HG03159 (cell line): ENCODE results near the gene HSP90AA1.
A peak's percentile ranks its signal among the peaks of the same experiment; 100 is the strongest.
"Not testable (repeated sequence)": the region's sequence is repeated elsewhere in the genome, so short reads cannot be mapped to it uniquely, and the experiment has no call there.

Source experiments
- ATAC-seq: cut with Tn5 transposase; IDR thresholded peaks from one replicate; pipeline ENCODE4 v1.9.1; 2021; ENCODE audit warnings: mild to moderate bottlenecking, moderate library complexity; ENCODE audit not compliant: unreplicated experiment

HSP90AA1 gene

DNA sequence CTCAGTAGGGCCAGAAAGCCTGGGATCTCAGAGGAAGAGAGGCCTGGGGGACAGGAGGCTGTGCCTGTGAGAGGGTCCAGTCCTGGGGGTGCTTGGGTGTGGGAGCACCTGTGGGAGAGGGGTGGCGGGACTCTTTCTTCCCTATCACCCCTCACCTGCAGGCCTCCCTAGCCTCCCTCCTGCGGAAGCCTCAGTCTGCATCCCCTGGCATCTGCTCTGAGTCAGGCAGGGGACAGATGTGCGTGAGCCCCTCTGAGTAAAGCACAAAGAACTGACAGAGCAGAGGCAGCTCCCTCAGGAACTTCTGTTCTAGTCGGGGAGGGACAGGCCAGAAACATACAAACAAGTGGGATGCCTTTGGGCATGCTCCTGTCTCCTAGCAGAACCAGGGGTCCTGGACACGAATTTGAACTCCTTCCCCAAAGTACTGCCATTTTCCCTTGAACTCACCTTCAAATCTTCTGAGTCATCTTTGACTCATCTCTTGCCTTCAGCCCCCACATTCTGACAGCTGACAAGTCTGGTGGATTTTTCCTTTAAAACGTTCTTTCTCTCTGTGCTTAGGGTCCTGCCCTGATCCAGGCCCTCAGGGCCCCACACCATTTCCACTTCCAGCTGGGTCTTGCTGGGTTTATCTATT, 8.5 kb upstream of the HSP90AA1 start:
- no peak for ATAC-seq

DNA sequence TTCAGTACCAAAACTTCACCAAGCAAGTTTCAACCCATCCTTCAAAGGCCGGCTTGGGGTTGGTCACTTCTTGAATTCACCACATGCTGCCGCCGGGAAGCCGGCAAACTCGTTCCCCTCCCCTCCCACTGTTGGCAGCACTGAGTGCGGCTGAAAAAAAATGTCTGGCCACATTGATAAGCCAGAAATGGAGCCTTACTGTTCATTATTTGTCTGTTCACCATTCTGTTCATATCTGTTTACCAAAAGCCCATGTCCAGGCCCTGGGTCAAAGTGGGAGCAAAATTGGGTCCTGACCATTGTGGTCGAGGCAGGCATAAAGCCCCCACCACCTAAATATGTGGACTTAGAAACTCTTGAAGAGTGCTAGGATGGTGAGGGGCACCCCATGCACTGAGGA, 7.3 kb upstream of the HSP90AA1 start:
- ATAC-seq = no peak

DNA sequence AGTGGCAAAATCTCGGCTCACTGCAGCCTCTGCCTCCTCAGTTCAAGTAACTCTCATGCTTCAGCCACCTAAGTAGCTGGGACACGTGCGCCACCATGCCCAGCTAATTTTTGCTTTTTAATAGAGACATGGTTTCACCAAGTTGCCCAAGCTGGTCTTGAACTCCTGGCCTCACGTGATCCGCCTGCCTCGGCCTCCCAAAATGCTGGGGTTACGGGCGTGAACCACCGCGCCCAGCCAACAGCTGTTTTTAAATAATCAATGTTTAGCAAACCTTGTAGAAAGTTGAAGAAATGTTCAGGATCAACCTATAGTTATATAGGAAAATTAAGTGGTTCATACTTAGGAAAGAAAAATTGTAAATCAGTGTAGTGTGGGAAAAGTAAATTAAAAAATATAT, 6.0 kb upstream of the HSP90AA1 start:
- ATAC-seq = no peak

DNA sequence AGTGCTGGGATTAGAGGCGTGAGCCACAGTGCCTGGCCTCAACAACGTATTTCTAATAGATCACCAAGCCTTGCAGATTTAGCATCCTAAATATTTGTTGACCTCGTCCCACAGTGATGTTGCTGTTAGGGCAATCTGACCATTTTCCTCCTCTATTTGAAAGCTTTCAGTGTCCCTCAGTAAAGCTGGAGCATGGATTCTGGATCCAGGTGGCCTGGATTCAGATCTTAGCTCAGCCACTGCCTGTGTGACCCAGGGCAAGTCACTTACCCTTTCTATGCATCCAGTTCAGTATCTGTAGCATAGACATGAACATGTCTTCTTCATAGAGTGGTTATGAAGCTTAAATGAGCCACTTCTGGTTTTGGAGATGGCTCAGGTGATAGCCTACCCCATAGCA, 3.9 kb upstream of the HSP90AA1 start:
- no peak for ATAC-seq

DNA sequence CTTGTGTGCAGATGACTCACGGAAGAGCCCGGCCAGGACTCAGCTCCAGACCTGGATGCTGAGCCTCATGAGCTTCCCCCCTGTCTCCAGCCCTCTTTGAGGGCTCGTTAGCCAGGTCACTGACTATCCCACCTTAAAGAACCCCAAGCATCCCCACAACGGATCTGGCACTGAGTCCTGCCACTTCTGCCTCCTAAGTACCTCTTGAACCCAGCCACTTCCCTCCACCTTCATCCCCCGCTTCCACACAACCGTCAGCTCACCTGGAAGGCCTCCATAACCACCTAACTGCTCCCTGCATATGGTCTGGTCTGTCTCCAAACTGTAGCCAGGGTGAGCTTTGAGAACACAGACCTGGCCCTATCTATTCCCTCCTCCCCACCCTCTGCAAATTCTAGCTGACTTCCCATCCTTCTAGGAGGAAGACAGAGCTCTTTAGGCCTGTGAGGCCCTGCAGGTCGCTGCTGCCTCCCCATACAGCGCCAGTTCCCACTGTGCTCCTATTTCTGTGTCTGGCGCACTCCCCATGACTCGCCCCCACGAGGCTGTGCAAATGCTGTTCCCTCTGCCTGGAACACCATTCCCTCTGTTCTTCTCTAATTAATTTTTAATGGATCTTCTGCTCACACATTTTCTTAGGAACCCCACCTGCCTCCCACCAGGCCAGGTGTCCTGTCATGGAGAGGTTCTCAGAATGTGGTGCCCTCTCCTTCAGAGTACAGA, 2.9 kb upstream of the HSP90AA1 start:
- no peak for ATAC-seq

DNA sequence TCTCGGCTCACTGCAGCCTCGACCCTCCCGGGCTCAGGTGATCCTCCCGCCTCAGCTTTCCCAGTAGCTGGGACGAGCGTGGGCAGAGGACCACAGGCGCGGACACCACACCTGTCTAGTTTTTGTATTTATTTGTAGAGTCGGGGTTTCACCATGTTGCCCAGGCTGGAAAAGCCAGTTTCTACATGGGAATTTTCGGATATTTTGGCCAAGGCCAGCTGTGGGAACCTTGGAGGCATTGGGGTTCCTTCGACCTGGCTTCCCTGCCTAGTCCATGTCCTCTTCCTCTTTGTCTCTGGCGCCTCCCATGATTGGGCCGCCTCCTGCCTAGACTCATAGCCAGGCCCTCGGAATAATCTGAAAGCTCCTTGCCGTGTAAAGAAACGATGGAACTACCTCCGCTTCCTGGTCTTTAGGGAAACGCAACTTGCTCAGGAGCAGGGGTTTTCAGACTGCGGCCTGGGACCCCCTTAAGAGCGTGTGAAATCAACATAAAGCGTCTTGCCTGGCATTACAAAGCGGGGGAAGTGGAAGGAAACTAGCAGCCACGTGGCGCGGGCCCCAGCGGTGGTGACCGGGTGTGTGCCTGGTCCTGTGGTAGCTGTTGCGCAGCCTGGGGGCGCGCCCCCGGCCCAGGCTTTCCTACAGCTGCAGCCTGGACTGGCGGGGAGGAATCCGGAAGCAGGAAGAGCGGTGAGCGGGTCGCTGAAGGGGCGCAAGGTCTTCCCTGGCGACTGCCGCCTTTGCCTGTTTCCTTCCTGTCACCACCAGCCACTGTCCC, 1.4 kb upstream of the HSP90AA1 start:
- no peak for ATAC-seq

DNA sequence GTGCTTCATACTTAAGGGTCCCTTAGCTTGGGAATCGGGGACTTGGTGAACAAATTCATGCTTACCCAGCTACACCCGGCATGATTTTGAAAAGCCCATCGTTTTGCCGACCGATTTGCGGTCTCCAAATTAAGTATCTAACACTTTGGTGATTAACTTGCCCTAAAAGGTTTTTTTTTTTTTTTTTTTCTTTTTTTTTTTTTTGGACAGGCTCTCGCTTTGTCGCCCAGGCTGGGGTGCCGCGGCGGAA, 843 bp upstream of the HSP90AA1 start:
- no peak for ATAC-seq

DNA sequence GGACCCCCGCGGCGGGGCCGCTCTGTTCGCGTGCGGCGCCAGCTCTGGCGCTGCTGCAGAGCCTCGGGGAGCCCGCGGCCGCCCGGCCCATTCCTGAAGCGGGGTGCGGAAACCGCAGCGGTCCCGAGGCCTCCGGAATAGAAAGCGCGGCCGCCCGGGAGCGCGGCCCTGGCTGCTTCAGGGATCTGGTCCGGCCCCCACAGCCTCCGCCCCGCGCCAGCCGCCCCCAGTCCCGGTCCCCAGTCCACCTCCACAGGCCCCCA, 204 bp downstream of the HSP90AA1 start:
- no peak for ATAC-seq

DNA sequence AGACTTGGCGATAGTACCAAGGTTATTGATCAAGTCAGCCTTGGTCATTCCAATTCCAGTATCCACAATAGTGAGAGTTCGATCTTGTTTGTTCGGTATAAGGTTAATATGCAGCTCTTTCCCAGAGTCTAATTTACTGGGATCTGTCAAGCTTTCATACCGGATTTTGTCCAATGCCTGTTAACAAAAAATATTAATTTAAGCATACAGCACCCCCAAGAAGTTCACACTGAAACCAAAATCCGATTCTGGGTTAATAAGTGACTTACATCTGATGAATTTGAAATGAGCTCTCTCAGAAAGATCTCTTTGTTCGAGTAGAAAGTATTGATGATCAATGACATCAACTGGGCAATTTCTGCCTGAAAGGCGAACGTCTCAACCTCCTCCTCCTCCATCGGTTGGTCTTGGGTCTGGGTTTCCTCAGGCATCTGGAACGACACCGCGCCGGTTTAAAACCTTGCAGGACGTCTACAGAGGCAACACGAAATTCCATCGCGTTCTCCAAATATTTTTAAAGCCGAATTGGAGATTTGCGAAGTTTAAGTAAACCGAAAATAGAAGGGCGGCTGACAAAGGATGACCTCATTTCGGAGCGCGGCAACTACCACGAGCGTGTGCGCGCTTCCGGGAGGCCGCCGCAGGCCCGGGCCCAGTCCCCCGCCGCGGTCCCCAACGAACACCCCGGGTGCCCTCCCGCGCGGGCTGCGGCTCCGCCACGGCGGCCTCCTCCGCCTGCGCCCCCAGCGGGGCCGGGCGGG, 716 bp downstream of the HSP90AA1 start:
- peak; percentile 42 for ATAC-seq

DNA sequence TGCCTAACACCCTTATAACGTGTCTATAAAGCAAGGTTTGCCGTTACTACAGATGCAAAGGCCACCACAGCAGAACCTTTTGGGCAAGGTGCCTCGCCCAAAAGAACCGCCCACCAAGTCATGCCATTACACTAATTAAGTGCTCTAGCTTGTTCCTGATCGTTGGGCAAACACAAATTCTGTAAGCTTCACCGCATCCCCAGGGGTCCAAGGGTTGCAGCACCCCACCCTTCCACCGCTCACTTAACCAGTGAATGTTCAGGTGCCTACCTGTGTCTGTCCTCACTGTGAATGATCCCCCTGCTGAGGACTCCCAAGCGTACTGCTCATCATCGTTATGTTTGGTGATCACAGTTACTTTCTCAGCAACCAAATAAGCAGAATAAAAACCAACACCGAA, 1.4 kb downstream of the HSP90AA1 start:
- ATAC-seq = no peak

DNA sequence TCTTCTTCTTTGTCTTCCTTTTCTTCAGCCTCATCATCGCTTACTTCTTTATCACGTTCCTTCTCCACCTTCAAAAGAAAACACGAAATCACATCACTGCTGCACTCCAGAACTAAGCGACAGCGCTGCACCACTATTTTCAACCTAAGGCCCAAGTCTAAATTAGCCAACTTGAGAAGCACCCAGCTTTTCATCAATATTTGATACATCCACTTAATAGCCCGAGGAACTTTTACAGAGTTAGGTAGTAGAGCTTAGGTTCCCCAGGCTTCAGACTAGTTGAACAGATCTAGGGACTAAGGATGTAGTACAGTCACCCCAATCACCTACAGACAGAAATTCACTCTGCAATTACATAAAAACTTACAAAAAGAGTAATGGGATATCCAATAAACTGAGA, 1.9 kb downstream of the HSP90AA1 start:
- ATAC-seq = no peak

DNA sequence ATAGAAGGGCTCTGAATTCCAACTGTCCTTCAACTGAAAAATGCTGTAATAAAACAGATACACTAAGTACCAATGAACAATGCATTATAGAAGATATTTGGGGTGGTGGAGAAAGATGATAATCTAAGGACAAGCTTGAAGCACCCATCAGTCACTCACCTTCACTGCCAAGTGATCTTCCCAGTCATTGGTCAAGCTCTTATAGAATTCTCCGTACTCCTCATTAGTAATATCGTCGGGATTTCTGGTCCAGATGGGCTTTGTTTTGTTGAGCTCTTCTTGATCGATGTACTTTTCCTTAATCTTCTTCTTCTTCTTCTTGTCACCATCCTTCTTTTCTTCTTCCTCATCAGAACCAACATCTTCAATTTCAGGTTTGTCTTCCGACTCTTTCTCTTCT, 2.3 kb downstream of the HSP90AA1 start:
- not testable (repeated sequence) for ATAC-seq

DNA sequence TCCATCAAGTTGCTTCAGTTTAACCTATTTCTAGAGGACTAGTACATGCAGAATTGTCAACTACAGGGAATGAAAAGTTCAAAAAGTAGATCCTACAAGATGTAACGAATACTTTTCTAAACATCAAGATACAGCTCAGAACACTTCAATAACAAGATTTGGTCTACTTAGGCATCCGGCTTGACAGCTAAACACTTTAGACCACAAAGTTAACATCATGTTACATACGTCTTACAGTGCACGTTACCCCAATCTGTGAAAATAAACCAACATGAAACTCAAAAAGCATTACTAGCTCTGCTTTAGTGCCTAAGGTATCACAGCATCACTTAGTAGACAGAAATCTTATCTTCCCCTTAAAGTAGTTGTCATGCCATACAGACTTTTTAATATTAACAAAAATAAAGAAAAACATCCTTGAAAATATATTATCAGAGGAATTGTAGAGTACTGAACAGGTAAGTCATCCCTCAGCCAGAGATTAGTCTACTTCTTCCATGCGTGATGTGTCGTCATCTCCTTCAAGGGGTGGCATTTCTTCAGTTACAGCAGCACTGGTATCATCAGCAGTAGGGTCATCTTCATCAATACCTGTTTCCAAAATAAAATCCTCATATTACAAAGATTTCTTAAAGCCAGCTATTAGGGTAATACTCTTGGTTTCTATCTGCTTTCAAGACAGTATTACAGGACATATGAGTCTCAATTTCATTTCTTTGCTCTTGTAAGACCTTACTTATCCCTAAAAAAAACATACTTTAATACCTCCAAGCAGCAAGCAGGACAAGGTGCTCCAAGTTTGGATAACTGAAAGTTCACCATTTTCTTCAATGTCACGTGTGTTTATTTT, 5.4 kb downstream of the HSP90AA1 start:
- no peak for ATAC-seq

DNA sequence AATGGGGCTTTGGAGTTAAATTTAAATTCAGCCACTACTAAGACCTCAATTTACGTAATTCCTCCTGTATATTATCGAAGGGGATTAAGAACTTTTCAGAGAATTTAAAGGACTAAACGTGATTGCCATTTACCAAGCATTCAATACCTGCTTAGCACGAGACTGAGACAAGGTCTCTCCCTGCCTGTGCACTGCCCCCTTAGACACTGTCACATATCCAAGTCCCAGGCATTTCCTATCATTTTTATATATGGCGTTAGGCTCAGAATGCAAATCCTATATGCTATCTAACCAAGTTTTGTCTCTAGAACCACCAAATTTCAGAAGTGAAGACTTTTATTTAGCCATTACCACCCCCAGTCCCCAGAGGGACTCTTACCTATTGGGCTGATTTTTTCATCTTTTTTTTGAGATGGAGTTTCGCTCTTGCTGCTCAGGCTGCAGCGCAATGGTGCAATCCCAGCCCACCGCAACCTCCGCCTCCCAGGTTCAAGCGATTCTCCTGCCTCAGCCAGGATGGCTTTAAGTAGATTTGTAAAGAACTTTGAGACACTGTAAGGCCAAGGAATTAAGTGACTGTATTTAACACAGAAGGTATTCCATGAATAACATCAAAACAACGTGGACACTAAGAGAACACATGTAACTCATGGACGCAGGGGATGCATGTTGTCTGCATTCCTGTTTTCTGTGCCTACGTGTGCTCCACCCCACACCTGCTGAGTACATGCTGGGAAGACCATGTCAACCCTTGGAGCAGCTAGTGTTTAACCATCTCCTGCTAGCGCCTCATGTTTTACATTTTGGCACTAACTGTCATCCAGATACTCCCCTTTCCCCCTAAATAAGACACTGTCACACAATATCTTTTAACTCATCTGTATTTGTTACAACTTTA, 6.4 kb downstream of the HSP90AA1 start:
- ATAC-seq = no peak

DNA sequence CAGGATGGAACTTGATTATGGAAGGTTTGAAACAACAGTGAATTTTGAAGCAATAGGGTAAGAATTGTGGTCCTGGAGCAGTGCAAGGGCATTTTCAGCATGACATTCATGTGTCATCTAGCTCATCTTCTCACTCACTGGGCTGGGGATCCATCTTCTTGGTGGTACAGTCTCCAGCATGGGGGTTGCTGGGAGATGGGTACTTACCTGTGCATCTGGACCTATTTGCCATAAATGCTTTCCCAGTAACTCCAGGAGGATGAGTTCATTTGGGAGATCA, 7.2 kb downstream of the HSP90AA1 start:
- ATAC-seq = no peak

DNA sequence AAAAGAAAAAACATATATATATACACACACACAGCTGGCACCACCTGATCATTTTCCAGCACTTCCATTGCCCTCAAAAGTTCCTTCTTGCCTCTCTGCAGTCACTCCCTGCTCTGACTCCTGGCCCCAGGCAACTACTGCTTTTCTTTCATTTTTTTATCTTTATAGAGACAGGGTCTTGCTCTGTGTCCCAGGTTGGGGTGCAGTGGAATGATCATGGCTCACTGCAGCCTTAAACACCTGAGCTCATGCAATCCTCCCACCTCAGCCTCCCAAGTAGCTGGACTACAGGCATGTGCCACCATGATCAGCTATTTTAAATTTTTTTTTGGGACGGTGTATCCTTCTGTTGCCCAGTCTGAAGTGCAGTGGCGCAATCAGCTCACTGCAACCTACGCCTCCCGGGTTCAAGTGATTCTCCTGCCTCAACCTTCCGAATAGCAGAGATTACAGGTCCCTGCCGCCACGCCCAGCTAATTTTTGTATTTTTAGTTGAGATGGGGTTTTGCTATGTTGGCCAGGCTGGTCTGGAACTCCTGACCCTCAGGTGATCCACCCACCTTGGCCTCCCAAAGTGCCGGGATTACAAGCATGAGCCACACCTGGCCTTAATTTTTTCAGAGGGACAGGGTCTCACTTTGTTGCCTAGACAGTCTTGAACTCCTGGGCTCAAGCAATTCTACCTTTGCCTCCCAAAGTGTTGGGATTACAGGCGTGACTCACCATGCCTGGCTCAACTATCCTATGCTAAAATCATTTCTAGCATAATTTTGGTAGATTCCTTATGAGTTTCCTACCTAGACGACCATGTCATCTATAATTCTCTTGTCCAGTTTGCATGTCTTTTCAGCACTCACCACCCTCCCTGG, 7.8 kb downstream of the HSP90AA1 start:
- ATAC-seq = no peak

DNA sequence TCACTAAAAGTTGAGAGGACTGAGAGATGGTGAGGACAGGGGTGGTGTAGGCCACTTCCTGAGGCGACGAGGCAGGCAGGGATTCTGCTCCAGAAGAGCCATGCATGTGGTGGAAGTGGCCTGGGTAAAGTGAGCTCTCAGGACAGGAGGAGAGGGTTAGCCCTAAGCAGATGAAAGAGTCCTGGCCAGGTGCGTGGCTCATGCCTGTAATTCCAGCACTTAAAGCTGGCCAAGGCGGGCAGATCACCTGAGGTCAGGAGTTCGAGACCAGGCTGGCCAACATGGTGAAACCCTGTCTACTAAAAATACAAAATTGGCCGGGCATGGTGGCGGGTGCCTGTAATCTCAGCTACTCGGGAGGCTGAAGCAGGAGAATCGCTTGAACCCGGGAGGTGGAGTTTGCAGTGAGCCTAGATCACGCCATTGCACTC, 8.5 kb downstream of the HSP90AA1 start:
- ATAC-seq = not testable (repeated sequence)

DNA sequence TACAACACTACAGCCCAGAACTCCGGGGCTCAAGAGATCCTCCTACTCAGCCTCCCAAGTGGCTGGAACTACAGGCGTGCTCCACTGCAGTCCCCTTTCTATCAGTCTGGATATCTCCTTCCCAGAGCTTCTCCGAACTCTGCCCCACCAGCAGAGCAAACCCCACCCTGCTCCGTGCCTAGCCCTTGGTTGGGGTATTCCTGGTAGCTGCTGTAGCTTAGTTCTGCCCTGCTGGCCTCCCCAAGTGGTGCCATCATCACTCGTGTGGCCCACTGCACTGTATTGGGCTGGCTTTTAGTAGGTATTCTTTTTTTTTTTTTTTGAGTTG, 9.5 kb downstream of the HSP90AA1 start:
- no peak for ATAC-seq

DNA sequence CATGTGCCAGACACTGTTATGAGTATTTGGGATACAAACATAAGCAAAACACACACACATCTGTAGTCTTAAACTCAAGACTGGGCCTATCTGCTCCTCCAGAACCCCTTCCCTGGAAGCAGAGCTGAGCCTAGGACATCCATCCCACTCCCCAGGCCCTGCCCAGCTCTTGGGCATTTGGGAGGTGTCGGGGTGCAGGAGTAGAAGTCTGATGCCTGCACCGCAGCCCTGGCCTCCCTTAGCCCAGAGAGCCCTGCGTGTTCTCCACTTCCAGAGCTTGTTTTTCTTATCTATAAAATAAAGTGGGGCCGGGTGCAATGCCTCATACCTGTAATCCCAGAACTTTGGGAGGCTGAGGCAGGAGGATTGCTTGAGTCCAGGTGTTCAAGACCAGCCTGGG, 11.7 kb downstream of the HSP90AA1 start:
- no peak for ATAC-seq
